HG03571 (cell line): ENCODE measurements around the gene PLAGL1.
"Not testable (repeated sequence)": the region's sequence is repeated elsewhere in the genome, so short reads cannot be mapped to it uniquely, and the experiment has no call there.

ENCODE experiments used
- ATAC-seq: cut with Tn5 transposase; IDR thresholded peaks from one replicate; pipeline ENCODE4 v1.9.1; 2021; ENCODE audit not compliant: unreplicated experiment

PLAGL1 gene

GRCh38 chr6:144009628-144010027, 1.6 kb upstream of the PLAGL1 start:
- not testable (repeated sequence) for ATAC-seq

GRCh38 chr6:144008846-144009245, 787 bp upstream of the PLAGL1 start:
- ATAC-seq = no peak

- peak; percentile 38 for ATAC-seq
These were observed 460 bp downstream of the PLAGL1 start for GRCh38 chr6:144007478-144008119.

- ATAC-seq = no peak
These were observed 1.2 kb downstream of the PLAGL1 start for GRCh38 chr6:144006736-144007477.

GRCh38 chr6:143999406-143999805, 8.7 kb downstream of the PLAGL1 start:
- ATAC-seq = no peak

- no peak for ATAC-seq
These were observed 9.4 kb downstream of the PLAGL1 start for GRCh38 chr6:143998686-143999085.

GRCh38 chr6:143993965-143994646, 14.0 kb downstream of the PLAGL1 start:
- ATAC-seq = no peak

GRCh38 chr6:143992285-143992684, 15.8 kb downstream of the PLAGL1 start:
- ATAC-seq = no peak

- no peak for ATAC-seq
These were observed 21.5 kb downstream of the PLAGL1 start for GRCh38 chr6:143986463-143987065.

GRCh38 chr6:143984666-143985065, 23.4 kb downstream of the PLAGL1 start:
- no peak for ATAC-seq

GRCh38 chr6:143982968-143983367, 25.1 kb downstream of the PLAGL1 start:
- ATAC-seq = no peak

GRCh38 chr6:143980921-143981320, 27.1 kb downstream of the PLAGL1 start:
- ATAC-seq = no peak

GRCh38 chr6:143976806-143977349, 31.2 kb downstream of the PLAGL1 start:
- no peak for ATAC-seq

GRCh38 chr6:143974089-143974488, 34.0 kb downstream of the PLAGL1 start:
- no peak for ATAC-seq

GRCh38 chr6:143973097-143973966, 34.7 kb downstream of the PLAGL1 start:
- no peak for ATAC-seq

GRCh38 chr6:143971482-143972205, 36.4 kb downstream of the PLAGL1 start:
- ATAC-seq = no peak

GRCh38 chr6:143970456-143971218, 37.4 kb downstream of the PLAGL1 start:
- ATAC-seq = no peak

GRCh38 chr6:143969077-143969476, 39.0 kb downstream of the PLAGL1 start:
- no peak for ATAC-seq
